Measurements from ENCODE around the gene TPST2. TPM values are rescaled to one million over a fixed set of nuclear protein-coding genes. Genes with fewer than 3 reads are reported as not detected.

TPST2 gene
- total RNA-seq, 1 donor from 2014 or later: 59.3 TPM

- TF ChIP-seq CTCF (IDR thresholded peaks at IDR 0.05; ENCODE audit: unreplicated experiment): no peak
- Mint-ChIP-seq H3K9me3 (ENCODE audit: unreplicated experiment) (no peaks in the 10 kb centered on the region), H3K4me3 (ENCODE audit: unreplicated experiment) (no peak overlapping the region), H3K4me1 (ENCODE audit: unreplicated experiment) (peaks cover 18% of the 10 kb centered on the region), H3K27me3 (ENCODE audit: unreplicated experiment) (peaks cover 7% of the 10 kb centered on the region), H3K27ac (ENCODE audit: unreplicated experiment) (no peak overlapping the region), H3K36me3 (ENCODE audit: low read depth, unreplicated experiment) (no peaks in the 10 kb centered on the region)
- DNase-seq (ENCODE audit: low spot score): no peak
Observed at GRCh38 chr22:26516503-26516902, 73.4 kb downstream of the TPST2 start.

- Mint-ChIP-seq H3K4me1 (ENCODE audit: unreplicated experiment) (peaks cover 24% of the 10 kb centered on the region), H3K27me3 (ENCODE audit: unreplicated experiment) (peaks cover 6% of the 10 kb centered on the region), H3K27ac (ENCODE audit: unreplicated experiment) (no peak overlapping the region), H3K9me3 (ENCODE audit: unreplicated experiment) (no peaks in the 10 kb centered on the region), H3K4me3 (ENCODE audit: unreplicated experiment) (no peak overlapping the region), H3K36me3 (ENCODE audit: low read depth, unreplicated experiment) (no peaks in the 10 kb centered on the region)
- DNase-seq (ENCODE audit: low spot score): no peak
- no peak for TF ChIP-seq CTCF (IDR thresholded peaks at IDR 0.05; ENCODE audit: unreplicated experiment)
Observed at GRCh38 chr22:26515931-26516330, 74.0 kb downstream of the TPST2 start.

GRCh38 chr22:26514419-26515161 is 75.3 kb downstream of the TPST2 start:
- peaks cover 27% of the 10 kb centered on the region for H3K4me1 Mint-ChIP-seq (ENCODE audit: unreplicated experiment)

GRCh38 chr22:26513838-26514237 is 76.1 kb downstream of the TPST2 start:
- H3K9me3 Mint-ChIP-seq (ENCODE audit: unreplicated experiment): no peaks in the 10 kb centered on the region
- H3K4me3 Mint-ChIP-seq (ENCODE audit: unreplicated experiment): peak overlapping the region; percentile 99
- H3K27ac Mint-ChIP-seq (ENCODE audit: unreplicated experiment): peak overlapping the region; percentile 100

More at GRCh38 chr22:26514419-26515161, 75.3 kb downstream of the TPST2 start:
- Mint-ChIP-seq H3K27ac (ENCODE audit: unreplicated experiment) (peak overlapping the region; percentile 15), H3K36me3 (ENCODE audit: low read depth, unreplicated experiment) (peaks cover 4% of the 10 kb centered on the region), H3K27me3 (ENCODE audit: unreplicated experiment) (peaks cover 6% of the 10 kb centered on the region), H3K9me3 (ENCODE audit: unreplicated experiment) (no peaks in the 10 kb centered on the region), H3K4me3 (ENCODE audit: unreplicated experiment) (no peak overlapping the region)
- TF ChIP-seq CTCF (IDR thresholded peaks at IDR 0.05; ENCODE audit: unreplicated experiment): no peak
- DNase-seq (ENCODE audit: low spot score): no peak

More at GRCh38 chr22:26513838-26514237, 76.1 kb downstream of the TPST2 start:
- Mint-ChIP-seq H3K36me3 (ENCODE audit: low read depth, unreplicated experiment) (peaks cover 11% of the 10 kb centered on the region), H3K4me1 (ENCODE audit: unreplicated experiment) (peaks cover 27% of the 10 kb centered on the region), H3K27me3 (ENCODE audit: unreplicated experiment) (peaks cover 10% of the 10 kb centered on the region)
- no peak for DNase-seq (ENCODE audit: low spot score)
- TF ChIP-seq CTCF (IDR thresholded peaks at IDR 0.05; ENCODE audit: unreplicated experiment): no peak
